Fibroblast of skin of right quadriceps (primary cell): ENCODE data around the gene DNM2.
"Not testable (repeated sequence)": the region's sequence is repeated elsewhere in the genome, so short reads cannot be mapped to it uniquely, and the experiment has no call there.

Experiments
- DNase-seq: peaks from one replicate; pipeline ENCODE4 v3.0.0-alpha.2; 2013

The DNM2 gene

DNA sequence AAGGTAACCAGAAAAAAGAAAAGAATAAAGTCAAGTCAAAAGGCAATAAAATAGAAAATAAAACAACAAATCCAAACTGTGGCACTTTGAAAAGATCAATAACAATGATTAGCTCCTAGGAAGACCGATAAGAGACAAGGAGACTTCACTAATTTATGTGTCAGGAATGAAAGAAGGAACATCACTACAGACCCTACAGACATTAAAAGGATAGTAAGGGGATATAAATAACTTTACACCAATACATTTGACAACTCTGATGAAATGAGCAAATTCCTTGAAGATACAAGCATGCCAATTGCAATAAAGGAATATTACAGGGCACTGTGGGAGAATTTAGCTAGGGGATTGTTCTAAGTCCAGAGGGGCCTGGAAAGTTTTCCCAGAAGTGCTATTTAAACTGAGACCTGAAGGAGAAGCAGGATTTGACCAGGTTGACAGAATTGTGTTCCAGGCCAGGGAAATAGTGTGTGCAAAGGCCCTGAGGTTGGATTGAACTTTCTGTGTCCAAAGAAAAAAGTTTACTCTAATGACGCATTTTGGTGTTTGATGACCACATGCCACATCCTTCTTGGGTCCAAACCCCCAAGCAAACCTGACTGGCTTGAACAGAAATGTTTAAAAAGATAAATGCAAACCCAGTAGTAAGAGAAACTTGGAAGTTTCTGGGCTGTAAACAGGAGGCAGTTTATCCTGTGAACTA, 128.8 kb downstream of the DNM2 start:
- no peak for DNase-seq

DNA sequence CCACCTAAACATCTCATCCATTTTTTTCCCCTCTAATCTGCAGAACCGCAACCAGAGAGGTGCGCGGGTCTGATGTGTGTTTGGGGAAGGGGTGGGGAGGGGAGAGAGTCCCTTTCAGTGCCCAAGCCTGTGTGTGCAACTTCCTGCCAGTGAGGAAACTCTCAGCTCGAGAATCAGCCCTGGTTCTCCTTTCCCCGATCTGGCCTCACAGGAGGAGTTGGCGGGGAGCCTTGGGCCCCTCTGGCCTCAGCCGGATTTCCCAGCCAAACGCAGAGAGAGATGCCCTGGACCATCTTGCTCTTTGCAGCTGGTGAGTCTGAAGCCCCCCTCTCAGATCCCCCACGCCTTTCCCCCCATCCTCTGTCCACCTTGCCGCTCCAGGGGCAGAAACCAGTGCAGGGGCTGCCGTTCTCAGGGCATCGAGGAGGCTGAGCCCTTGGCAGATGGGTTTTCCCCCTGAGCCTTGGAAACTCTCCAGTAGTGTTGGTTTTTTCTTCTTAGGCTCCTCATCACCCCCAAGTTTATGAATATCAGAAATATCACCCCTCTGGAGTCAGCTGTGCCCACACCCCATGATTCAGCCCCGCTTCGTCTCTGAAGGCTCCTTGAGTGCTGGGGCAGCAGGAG, 130.5 kb downstream of the DNM2 start, which contains the start of gene C19orf38:
TSS of gene C19orf38 (plus strand) at position 186 of the 627 bp plus-strand sequence. CDS start at position 280, 94 bp downstream.
- no peak for DNase-seq

DNA sequence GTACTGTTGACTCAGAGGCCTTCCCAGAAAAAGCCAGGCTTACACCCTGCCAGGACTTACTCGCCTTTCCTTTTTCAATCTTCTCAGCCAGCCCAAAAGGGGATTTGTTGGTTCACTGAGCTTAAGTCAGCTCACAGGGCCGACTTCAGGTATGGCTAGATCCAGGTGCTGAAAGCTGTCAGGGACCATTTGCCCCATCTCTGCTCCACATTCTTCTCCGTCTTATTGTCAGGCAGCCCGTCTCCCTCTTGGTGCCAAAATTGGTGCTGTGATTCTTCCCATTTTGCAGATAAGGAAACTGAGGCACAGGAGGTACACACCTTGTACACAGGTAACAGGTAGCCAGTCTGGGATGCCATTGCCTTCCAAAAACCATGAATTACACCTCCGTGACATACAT, 132.8 kb downstream of the DNM2 start:
- DNase-seq, result no peak

DNA sequence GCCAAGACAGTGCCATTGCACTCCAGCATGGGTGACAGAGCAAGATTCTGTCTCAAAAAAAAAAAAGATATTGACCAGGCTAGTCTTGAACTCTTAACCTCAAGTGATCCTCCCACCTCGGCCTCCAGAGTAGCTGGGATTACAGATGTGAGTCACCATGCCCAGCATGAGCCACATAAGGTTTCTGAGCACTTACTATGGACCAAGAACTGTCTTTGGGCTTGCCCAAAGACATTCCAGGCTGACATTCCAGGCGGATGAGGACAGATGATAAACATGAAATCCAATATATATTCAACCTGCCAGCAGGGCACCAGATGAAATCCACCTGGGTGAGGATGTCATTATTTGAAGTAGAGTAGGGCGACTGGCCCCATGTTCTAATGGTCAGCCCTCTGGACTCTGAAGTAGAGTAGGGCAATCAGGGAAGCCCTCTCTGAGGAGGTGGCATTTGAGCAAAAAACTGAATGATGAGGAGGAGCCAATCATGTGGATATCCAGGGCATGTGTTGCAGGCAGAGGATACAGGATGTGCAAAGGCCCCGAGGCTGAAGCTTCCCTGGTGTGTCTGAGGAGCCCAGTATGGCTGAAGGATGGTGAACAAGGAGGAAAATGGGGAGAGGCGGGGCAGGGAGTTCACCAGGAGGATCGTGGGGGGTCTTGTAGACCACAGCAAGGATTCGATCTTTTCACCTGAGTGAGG, 134.4 kb downstream of the DNM2 start:
- DNase-seq, result peak; percentile 63

DNA sequence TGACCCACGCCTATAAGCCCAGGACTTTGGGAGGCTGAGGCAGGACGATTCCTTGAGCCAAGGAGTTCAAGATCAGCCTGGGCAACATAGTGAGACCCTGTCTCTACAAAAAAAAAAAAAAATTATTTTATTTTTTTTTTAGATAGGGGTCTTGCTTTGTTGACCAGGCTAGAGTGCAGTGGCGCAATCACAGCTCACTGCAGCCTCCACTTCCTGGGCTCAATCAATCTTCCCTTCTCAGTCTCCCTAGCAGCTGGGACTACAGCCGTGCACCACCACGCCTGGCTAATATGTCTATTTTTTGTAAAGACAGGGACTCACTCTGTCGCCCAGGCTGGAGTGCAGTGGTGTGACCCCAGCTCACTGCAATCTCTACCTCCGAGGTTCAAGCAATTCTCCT, 135.1 kb downstream of the DNM2 start:
- DNase-seq, result no peak

DNA sequence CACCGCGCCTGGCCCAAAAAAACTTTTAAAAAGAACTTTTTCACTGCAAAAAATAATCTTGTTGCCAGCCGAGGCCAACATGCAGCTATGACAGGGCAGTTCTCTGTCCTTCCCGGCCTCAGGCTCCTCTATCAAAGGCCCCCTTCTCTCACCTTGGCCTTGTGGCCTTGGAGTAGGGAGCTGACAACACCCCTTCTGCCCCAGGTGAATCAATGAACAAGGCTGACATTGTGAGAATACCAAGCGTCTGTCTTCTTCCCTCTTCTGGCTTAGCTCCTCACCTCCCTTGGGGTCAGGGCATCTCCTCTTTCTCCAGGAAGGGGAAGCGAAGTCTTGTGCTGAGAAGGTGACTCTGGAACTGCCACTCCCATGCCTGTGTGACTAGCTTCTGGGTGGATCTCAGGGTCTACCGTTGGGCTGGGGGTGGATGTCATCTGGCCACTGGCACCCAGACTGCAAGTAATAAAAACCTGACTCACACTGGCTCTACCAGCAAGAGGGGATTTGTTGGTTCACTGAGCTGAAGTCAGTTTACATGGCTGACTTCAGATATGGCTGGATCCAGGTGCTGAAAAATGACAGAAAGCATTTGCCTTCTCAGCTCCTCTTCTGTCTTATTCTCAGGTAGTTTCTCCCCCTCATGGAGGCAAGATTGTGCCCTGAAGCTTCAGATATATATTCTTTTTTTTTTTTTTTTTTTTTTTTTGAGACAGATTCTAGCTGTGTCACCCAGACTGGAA, 136.6 kb downstream of the DNM2 start:
- DNase-seq, result no peak

DNA sequence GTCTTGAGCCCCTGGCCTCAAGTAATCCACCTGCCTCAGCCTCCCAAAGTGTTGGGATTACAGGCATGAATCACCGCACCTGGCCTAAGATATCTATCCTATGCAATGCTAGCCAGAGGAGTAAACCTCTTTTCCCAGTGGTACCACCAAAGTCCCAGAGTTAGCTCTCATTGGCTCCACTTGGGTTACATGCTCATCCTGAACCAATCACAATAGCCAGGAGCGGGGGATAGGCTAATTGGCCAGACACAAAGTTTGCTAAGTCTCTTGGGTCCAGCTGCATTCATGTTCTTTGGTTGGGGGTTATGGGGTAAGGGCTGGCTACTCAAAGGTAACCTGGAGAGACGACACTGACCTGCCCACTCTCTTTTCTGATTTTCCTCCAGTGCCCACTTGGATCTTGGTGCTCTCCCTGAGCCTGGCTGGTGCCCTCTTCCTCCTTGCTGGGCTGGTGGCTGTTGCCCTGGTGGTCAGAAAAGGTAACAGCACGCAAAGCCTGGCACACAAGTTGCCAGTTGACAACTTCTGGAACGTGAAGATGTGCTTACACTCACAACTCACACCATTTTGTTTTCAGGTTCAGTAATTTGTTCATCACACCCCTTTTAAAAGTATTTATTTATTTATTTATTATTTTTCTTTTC, 138.1 kb downstream of the DNM2 start:
- no peak for DNase-seq

DNA sequence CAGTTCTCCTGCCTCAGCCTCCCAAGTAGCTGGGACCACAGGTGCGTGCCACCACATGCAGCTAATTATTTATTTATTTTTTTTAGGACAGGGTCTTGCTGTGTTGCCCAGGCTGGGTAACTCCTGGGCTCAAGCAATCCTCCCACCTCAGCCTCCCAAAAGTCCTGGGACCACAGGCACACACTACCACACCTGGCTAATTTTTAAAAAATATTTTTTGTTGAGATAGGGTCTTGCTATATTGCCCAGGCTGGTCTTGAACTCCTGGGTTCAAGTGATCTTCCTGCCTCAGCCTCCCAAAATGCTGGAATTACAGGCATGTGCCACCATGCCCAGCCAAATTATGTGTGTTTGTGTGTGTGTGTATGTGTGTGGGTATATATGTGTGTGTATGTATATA, 139.0 kb downstream of the DNM2 start:
- not testable (repeated sequence) for DNase-seq

DNA sequence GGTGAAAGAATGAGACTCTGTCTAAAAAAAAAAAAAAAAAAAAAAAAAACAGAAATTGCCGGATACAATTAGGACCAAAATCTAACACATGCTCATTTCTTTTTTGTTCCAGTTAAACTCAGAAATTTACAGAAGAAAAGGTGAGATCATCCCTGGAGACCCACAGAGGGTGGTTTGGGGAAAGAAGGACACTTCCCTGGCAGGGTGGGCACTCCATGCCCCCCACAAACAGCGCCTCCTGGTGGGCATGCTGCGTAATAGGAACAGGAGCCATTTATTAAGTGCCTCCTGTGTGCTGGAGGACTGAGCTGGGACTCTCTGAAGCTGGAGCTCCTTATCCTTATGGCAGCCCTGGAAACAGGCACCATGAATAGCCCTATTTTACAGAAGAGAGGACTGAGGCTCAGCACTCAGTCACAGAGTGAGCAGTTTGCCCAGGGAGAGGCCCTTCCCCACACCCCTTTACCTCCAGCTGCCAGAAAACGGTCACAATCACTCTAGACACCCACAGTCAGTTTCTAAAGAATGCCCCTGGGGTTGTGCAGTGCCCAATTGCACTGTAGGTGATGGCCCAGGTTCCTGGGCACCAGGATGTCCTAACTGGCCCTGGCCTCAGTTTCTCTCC, 140.4 kb downstream of the DNM2 start:
- DNase-seq, result peak; percentile 20

DNA sequence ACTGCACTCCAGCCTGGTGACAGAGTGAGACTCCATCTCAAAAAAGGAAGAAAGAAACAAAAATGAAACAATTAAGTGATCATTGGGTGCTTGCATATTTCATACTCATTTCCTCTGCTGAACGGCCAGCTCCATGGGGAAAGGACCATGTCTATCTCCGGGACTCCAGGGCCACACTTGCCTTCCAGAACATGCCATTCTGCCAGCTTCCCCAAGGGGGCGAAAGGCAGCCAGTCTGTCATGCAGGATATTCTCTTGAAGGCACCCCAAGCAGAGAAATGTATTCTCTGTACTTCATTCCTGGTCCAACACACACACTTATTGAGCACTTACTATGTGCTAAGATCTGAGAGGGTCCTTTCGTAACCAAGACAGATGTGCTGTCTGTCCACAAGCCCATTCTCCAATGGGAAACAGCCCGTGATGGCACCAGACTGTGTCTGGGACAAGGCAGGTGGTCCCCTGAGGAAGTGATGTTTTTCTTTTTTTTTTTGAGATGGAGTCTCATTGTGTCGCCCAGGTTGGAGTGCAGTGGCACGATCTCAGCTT, 143.3 kb downstream of the DNM2 start:
- DNase-seq, result peak; percentile 15

DNA sequence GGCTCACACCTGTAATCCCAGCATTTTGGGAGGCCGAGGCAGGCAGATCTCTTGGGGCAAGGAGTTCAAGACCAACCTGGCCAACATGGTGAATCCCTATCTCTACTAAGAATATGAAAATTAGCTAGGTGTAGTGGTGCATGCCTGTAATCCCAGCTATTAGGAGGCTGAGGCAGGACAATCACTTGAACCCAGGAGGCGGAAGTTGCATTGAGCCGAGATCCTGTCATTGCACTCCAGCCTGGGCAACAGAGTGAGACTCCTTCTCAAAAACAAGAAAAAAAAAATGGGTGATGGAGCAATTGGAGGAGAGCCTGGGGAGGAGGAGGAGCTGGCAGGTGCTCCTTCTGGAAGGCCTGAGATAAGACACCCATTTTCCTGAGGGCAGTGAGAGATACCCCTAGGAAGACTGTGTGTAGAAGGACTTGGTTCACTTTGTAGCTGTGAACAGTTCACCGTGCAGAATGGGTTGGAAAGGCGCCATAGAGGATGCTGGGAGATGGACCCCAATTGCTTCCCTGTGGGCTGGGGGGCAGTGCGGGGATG, 144.8 kb downstream of the DNM2 start:
- DNase-seq, result no peak

DNA sequence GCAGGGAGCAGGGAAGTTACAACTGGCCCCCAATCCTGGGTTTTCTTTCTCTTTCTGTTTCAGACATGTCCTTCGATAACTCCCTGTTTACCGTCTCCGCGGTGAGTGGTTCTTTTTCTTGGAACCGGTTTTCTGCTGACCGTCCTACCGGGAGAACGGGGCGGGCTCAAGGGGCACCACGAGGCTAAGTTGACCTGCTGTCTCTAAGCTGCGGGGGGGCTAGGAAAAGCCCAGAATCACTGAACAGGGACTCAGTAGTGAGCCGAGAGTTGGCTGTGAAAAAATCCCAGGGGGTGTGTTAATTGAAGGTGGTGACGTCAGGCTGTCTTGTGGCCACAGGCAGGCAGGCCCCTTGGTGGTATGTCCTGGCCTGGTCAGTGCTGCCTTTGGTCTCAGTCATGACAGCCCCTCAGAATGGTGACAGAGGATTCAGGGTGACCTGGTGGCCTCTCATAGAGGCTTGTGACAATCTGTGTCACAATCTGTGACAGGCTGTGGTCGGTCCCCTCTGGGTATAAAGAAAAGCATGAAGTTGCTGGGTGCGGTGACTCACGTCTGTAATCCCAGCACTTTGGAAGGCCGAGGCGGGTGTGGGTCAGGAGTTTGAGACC, 145.3 kb downstream of the DNM2 start:
- peak; percentile 20 for DNase-seq

DNA sequence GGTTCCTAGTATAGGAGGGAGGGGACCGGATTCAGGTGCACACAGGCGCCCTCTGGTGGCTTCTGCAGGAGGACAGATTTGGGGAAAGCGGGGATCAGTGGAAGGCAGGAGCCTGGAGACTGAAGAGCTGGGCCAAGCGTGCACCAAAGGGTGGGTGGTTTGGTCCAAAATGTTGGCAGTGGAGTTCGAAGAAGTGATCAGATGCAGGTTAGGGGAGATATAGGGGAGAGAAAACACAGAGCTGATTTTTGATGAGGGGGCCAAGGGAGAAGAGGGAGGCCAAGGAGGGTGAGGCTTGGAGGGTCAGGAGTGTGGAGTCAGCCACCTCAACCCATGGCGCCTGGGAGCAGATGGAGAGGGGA, 146.6 kb downstream of the DNM2 start:
- peak; percentile 69 for DNase-seq

DNA sequence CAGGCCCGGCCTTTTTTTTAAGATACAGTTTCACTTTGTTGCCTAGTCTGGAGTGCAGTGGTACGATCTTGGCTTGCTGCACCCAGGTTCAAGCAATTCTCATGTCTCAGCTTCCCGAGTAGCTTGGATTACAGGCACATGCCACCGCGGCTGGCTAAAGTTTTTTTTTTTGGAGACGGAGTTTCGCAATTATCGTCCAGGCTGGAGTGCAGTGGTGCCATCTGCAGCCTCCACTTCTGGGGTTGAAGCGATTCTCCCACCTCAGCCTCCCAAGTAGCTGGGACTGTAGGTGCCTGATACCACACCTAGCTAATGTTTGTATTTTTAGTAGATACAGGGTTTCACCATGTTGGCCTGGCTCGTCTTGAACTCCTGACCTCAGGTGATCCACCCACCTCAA, 148.6 kb downstream of the DNM2 start:
- DNase-seq, result no peak

DNA sequence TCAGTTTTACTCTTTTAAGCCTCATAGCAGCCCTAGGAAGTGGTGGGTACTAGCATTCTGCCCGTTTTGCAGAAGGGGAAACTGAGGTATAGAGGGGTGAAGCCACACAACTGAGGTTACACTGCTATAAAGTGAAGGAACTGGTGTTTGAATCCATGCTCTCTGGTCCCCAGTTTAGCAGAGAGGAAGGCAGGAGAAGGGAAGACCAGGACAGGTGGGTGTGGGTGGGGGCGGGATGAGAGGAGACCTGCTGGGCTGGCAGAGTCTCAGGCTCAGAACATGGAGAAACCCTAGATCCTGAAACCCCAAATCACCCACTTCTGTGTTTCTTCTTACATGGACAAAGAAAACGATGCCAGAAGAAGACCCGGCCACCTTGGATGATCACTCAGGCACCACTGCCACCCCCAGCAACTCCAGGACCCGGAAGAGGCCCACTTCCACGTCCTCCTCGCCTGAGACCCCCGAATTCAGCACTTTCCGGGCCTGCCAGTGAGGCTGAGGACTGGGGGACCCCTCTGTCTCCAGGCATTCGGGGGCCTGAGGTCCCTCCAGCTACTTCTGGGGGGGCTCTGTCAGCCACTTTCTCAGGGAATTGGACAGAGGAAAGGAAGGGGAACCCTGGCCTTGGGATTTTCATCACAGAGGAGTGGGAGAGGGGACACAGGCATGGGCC, 151.1 kb downstream of the DNM2 start:
- no peak for DNase-seq

DNA sequence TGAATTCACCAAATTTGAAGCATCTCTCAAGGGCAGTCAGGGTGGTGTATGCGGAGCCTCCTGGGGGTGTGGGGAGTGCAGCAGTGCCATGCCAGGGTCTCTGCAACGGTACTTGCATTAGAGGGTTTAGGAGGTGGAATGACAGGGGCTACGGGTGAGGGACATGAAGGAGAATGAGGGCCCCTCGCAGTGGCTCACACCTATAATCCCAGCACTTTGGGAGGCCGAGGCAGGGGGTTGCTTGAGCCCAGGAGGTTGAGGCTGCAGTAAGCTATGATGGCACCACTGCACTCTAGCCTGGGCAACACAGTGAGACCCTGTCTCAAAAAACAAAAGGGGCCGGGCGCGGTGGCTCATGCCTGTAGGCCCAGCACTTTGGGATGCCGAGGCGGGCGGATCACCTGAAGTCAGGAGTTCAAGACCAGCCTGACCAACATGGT, 152.0 kb downstream of the DNM2 start:
- DNase-seq, result not testable (repeated sequence)

DNA sequence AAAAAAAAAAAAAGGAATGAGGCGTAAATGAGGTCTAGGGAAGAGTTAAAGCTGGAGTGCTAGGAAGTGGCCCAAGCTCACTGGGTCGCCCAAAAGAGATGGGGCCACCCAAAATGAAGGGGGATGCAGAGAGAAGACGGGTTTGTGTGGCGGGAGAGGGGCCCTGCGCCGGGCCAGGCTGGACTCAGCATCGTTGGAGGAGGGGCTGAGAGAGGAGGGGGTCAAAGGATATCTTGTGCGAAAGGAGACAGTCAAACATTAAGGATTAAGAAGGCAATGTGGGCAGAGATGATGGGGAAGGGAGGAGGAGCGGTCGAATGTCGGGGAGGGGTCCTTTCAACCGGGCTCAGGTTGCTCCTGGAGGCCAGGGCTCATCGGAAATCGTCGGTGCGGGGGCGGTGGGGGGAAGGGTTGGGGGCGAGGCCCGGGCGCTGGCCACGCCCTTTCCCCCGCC, 152.6 kb downstream of the DNM2 start:
- no peak for DNase-seq

DNA sequence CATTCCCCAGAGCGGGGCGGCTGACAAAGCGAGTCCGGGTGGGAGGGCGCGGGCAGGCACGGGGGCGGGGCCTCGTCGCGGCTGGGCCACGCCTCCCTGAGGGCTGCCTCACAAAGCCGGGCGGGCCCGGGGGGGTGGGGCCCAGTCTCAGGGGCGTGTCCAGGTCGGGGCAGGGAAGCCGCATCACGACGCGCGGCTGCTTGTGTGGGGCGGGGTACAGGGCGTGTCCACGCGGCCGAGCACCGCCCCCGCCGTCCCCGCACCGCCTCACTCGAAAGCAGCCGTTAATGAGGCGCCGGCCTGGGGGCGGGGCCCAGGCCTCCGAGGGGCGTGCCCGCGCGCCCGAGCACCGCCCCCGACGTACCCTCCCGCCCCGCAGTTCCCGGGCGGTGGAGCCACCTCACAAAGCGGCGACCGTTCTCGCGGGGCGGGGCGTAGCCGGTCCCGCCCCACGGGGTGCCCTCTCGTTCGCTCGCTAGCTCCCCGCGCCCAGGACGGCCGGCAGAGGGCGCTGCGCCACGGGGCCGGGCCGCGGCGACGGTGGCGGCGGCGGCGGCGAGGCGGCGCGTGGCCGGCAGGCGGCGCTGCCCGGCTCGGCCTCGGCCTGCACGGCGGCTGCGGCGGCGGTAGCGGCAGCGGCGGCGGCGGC, 153.2 kb downstream of the DNM2 start, which contains the start of gene CARM1:
TSS of gene CARM1 (plus strand) at position 599 of the 649 bp plus-strand sequence. CDS start 150 bp downstream, outside the sequence.
- peak; percentile 99 for DNase-seq

DNA sequence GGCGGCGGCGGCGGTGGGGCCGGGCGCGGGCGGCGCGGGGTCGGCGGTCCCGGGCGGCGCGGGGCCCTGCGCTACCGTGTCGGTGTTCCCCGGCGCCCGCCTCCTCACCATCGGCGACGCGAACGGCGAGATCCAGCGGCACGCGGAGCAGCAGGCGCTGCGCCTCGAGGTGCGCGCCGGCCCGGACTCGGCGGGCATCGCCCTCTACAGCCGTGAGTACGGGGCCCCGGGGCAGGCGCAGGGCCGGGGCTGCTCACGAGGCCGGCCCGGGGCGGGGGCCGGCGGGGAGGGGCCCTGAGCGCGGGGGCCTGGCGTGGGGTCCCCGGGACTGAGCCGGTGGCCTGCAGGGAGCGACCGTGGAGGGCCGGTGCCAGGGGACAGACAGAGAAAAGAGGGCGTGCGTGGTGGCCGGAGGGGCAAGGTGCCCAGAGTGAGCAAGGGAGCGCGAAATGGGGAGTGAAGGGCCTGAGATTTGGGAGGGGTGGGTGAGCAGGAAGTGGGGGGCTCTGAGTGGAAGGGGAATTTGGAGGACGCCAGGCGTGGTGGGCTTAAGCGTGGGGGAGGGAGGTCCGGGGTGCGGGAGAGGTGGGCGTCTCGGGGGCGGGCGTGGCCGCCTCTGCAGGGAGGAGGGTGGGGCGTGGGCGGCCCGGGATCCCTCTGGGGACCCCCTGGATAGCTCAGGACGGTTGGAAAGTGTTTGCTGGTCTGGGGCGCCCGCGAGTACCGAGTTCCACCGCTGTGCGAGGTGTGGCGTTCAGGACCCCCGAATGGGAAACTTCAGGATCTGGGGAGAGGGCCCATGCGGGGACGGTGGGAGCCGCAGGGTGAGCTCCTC, 154.0 kb downstream of the DNM2 start:
- peak; percentile 21 for DNase-seq
